ENCODE data around the gene SLC6A6. TPM values are rescaled to one million over a fixed set of nuclear protein-coding genes. Genes with fewer than 3 reads are reported as not detected.

The SLC6A6 gene
- total and polyA plus RNA-seq, 12 donors = 10.6 to 197 (median 85.6) TPM

DNA sequence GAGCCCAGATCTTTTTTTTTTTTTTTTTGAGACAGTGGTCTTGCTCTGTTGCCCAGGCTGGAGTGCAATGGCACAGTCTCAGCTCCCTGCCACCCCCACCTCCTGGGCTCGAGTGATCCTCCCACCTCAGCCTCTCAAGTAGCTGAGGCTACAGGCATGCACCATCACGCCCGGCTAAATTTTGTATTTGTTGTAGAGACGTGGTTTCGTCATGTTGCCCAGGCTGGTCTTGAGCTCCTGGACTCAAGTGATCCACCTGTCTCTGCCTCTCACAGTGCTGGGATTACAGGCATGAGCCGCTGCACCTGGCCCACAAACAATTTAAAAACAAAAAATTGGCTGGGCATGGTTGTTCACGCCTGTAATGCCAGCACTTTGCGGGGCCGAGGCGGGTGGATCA, 22.6 kb upstream of the SLC6A6 start:
- intact Hi-C loops (cut with DNase I) = no loop called here
- H3K27ac ChIP-seq = no peak overlapping the region
- no peaks in the 10 kb centered on the region for H3K27me3 ChIP-seq
- no peak for TF ChIP-seq POLR2A (IDR thresholded peaks at IDR 0.05)
- H3K36me3 ChIP-seq (replicated peaks in 1 of 2) = no peaks in the 10 kb centered on the region
- 91 to 97% (median 96%) methylated on average over 10 of the region's 10 CpGs for WGBS, 4 donors
- H3K4me1 ChIP-seq (replicated peaks in 1 of 2) = peaks cover 0 to 5% of the 10 kb centered on the region in 2 donors
- no peak overlapping the region for H3K4me3 ChIP-seq
- H3K9me3 ChIP-seq (replicated peaks in 1 of 3) = no peaks in the 10 kb centered on the region
- DNase-seq = no peak

DNA sequence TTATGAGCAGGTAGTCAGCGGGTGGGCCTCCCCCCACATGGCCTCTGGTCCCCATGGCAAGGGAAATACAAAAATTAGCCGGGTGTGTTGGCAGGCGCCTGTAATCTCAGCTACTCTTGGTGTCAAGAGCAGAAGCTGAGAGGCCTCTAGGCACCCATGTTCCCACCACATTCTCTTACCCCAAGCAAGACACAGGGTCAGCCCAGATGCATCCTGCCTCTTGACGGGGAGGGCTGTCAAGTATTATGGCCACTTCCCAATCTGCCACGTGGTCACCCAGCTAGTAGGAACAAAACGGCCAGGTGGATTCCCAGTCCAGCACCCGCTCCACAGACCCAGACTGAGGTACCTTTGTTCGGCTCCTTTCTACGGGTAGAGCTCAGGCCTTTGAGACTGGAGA, 16.2 kb upstream of the SLC6A6 start:
- intact Hi-C loops (cut with DNase I) = no loop called here
- WGBS, 4 donors = 75 to 84% (median 79%) methylated on average over 8 to 9 of the region's 9 CpGs
- no peak overlapping the region for H3K27ac ChIP-seq
- no peaks in the 10 kb centered on the region for H3K27me3 ChIP-seq
- no peaks in the 10 kb centered on the region for H3K9me3 ChIP-seq (replicated peaks in 1 of 3)
- H3K36me3 ChIP-seq (replicated peaks in 1 of 2) = no peaks in the 10 kb centered on the region
- TF ChIP-seq, protein P1, sequence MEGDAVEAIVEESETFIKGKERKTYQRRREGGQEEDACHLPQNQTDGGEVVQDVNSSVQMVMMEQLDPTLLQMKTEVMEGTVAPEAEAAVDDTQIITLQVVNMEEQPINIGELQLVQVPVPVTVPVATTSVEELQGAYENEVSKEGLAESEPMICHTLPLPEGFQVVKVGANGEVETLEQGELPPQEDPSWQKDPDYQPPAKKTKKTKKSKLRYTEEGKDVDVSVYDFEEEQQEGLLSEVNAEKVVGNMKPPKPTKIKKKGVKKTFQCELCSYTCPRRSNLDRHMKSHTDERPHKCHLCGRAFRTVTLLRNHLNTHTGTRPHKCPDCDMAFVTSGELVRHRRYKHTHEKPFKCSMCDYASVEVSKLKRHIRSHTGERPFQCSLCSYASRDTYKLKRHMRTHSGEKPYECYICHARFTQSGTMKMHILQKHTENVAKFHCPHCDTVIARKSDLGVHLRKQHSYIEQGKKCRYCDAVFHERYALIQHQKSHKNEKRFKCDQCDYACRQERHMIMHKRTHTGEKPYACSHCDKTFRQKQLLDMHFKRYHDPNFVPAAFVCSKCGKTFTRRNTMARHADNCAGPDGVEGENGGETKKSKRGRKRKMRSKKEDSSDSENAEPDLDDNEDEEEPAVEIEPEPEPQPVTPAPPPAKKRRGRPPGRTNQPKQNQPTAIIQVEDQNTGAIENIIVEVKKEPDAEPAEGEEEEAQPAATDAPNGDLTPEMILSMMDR (IDR thresholded peaks at IDR 0.05) = no peak
- TF ChIP-seq POLR2A (IDR thresholded peaks at IDR 0.05) = no peak
- peaks cover 5 to 6% of the 10 kb centered on the region in 2 donors for H3K4me1 ChIP-seq (replicated peaks in 1 of 2)
- DNase-seq = no peak
- H3K4me3 ChIP-seq = no peak overlapping the region

DNA sequence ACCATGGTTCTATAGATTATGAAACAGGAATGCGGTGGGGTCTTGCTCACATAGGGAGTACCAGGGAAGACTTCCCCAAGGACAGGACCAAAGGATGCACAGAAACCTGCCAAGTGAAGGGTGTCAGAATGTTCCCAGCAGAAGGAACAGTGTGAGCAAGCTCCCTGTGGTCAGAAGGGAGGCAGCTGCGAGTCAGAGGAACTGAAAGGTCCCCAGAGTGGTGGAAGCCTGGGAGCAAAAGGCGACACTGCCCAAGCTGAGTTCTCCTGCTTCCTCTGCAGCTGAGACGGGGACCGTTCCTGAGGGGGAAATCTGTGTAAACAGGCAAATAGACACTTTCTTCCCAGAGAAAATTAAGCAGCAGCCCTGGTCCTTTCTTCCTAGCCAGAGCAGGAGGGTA, 14.2 kb upstream of the SLC6A6 start:
- H3K27ac ChIP-seq = no peak overlapping the region
- H3K4me1 ChIP-seq (replicated peaks in 1 of 2) = peaks cover 10 to 11% of the 10 kb centered on the region in 2 donors
- H3K9me3 ChIP-seq (replicated peaks in 1 of 3) = no peaks in the 10 kb centered on the region
- H3K4me3 ChIP-seq = no peak overlapping the region
- intact Hi-C loops (cut with DNase I) = no loop called here
- TF ChIP-seq, protein P1 (IDR thresholded peaks at IDR 0.05) = no peak
- no peak for TF ChIP-seq POLR2A (IDR thresholded peaks at IDR 0.05)
- DNase-seq = no peak
- 66 to 73% (median 68%) methylated on average over 5 of the region's 5 CpGs for WGBS, 4 donors
- no peaks in the 10 kb centered on the region for H3K36me3 ChIP-seq (replicated peaks in 1 of 2)
- no peaks in the 10 kb centered on the region for H3K27me3 ChIP-seq

DNA sequence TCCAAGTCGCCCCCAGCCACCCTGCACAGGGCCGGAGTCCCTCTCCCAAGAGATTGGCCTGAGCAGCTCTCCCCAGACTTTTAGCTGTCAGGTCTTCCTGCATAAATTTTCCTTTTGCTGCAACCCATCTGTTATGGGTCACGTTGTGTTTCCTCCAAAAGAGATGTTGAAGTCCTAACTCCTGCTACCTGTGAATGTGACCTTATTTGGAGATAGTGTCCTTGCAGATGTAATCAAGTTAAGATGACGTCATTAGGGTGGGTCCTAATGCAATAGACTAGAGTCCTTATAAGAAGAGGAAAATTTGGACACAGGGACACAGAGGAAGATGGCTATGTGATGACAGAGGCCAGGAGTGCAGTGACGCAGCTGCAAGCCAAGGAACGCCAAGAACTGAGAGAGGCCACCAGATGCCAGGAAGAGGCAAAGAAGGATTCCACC, 13.2 kb upstream of the SLC6A6 start:
- no peak for TF ChIP-seq POLR2A (IDR thresholded peaks at IDR 0.05)
- TF ChIP-seq, protein P1 (IDR thresholded peaks at IDR 0.05) = no peak
- Histone ChIP-seq H3K36me3 (replicated peaks in 1 of 2) (no peaks in the 10 kb centered on the region), H3K27me3 (no peaks in the 10 kb centered on the region), H3K4me1 (replicated peaks in 1 of 2) (peaks cover 10 to 11% of the 10 kb centered on the region in 2 donors), H3K4me3 (no peak overlapping the region), H3K9me3 (replicated peaks in 1 of 3) (no peaks in the 10 kb centered on the region), H3K27ac (no peak overlapping the region)
- DNase-seq = no peak
- intact Hi-C loops (cut with DNase I) = no loop called here
- 71 to 77% (median 74%) methylated on average over 5 to 6 of the region's 6 CpGs for WGBS, 4 donors

DNA sequence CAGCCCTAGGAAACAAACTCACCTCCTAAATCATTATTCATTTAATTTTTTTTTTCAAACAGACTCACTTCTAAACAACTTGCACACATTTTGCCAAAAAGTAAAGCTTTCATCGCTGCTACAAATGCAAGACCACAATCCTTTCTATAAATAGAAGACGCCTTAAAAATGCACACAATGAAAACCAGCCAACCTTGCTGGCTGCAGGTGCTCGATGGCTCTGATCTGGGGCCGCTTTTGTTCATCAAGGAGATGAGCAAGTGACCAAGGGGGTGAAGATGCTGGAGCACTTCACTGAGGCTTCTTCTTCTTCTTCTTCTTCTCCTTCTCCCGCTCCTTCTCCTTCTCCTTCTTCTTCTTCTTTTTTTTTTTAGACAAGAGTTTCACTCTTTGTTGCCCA, 12.7 kb upstream of the SLC6A6 start:
- no peak overlapping the region for H3K4me3 ChIP-seq
- intact Hi-C loops (cut with DNase I) = loop anchor here in 1 of 2 donors (10.0 kb wide), 1 partner anchor 115 kb away; no protein-coding TSS in a partner anchor
- no peak for DNase-seq
- H3K27ac ChIP-seq = no peak overlapping the region
- 62 to 77% (median 73%) methylated on average over 5 of the region's 5 CpGs for WGBS, 4 donors
- H3K27me3 ChIP-seq = no peaks in the 10 kb centered on the region
- H3K4me1 ChIP-seq (replicated peaks in 1 of 2) = peaks cover 10 to 11% of the 10 kb centered on the region in 2 donors
- H3K36me3 ChIP-seq (replicated peaks in 1 of 2) = no peaks in the 10 kb centered on the region
- TF ChIP-seq POLR2A (IDR thresholded peaks at IDR 0.05) = no peak
- TF ChIP-seq, protein P1 (IDR thresholded peaks at IDR 0.05) = no peak
- no peaks in the 10 kb centered on the region for H3K9me3 ChIP-seq (replicated peaks in 1 of 3)
